Upper lobe of right lung (tissue), 1 donor: ENCODE results near the gene PPIB. TPM values are rescaled to one million over a fixed set of nuclear protein-coding genes. Genes with fewer than 3 reads are reported as not detected.

Experiments used
- ATAC-seq: fragments of 200-7000 bp; cut with Tn5 transposase; one replicate; pipeline ENCODE4 v1.9.1; 2020; ENCODE audit warnings: mild to moderate bottlenecking, moderate library complexity
- DNase-seq: peaks from one replicate; pipeline ENCODE4 v3.0.0-alpha.2; 2020
- H3K27ac ChIP-seq: fragments of 200-600 bp; one replicate; pipeline ENCODE4 v1.8.0; 2022
- H3K27me3 ChIP-seq: fragments of 200-600 bp; one replicate; pipeline ENCODE4 v1.8.0; 2022; ENCODE audit warnings: mild to moderate bottlenecking
- H3K36me3 ChIP-seq: fragments of 200-600 bp; one replicate; pipeline ENCODE4 v1.8.0; 2022
- H3K4me1 ChIP-seq: fragments of 200-600 bp; one replicate; pipeline ENCODE4 v1.8.0; 2022
- H3K4me3 ChIP-seq: fragments of 200-600 bp; one replicate; pipeline ENCODE4 v1.8.0; 2022; ENCODE audit warnings: mild to moderate bottlenecking
- H3K9me3 ChIP-seq: fragments of 200-600 bp; one replicate; pipeline ENCODE4 v1.8.0; 2022
- intact Hi-C: fragments of 100-400 bp; cut with DNase I; formaldehyde crosslinking; loops from one replicate; pipeline ENCODE4 v1.11.0; 2022
- total RNA-seq: library from RNA; stranded (reverse); fragmentation: NEBNext Ultra II Directional; extraction: Animal tissue kit (Norgen Biotek cat#: 25700); gene quantifications from one replicate; pipeline ENCODE4 v1.2.1, GENCODE V29; 2021
- TF ChIP-seq, protein P1 (sequence below): fragments of 200-600 bp; IDR thresholded peaks from one replicate; pipeline ENCODE4 v1.8.0; 2022; ENCODE audit warnings: antibody characterized with exemption
- donor health status: DM: no; HTN: yes; CAD: no; lungs with severe emphysema.

PPIB gene
- total RNA-seq, 1 donor from 2014 or later, result 389 TPM

GRCh38 chr15:64197425-64197824 lies 34.6 kb upstream of the PPIB start:
- Histone ChIP-seq H3K27ac (no peak overlapping the region), H3K4me1 (no peaks in the 10 kb centered on the region), H3K27me3 (no peaks in the 10 kb centered on the region), H3K4me3 (no peak overlapping the region), H3K9me3 (no peaks in the 10 kb centered on the region), H3K36me3 (peaks cover 26% of the 10 kb centered on the region)
- DNase-seq (no peak), ATAC-seq (no peak)
- intact Hi-C loops, result no loop called here
- TF ChIP-seq, protein P1, sequence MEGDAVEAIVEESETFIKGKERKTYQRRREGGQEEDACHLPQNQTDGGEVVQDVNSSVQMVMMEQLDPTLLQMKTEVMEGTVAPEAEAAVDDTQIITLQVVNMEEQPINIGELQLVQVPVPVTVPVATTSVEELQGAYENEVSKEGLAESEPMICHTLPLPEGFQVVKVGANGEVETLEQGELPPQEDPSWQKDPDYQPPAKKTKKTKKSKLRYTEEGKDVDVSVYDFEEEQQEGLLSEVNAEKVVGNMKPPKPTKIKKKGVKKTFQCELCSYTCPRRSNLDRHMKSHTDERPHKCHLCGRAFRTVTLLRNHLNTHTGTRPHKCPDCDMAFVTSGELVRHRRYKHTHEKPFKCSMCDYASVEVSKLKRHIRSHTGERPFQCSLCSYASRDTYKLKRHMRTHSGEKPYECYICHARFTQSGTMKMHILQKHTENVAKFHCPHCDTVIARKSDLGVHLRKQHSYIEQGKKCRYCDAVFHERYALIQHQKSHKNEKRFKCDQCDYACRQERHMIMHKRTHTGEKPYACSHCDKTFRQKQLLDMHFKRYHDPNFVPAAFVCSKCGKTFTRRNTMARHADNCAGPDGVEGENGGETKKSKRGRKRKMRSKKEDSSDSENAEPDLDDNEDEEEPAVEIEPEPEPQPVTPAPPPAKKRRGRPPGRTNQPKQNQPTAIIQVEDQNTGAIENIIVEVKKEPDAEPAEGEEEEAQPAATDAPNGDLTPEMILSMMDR, result no peak

DNA sequence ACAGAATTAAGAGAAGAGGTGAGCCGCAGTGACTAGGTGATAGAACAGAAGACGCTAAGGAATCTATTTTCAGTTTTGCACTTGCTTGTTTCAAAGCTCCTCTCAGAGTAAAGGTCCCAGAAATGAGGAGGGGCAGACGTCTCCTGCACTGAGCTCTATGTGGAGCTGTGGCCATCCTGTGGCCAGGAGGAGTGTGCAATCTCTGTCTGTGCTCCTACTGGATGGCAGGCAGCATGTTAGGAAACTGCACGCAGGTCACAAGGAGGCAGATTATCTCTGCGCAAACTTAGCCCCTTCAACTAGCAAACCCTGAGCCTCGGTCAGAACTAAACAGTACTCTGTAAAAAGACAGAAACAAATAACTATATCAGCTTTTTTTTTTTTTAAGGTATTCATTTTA lies 31.1 kb upstream of the PPIB start:
- DNase-seq, result no peak
- H3K9me3 ChIP-seq, result no peaks in the 10 kb centered on the region
- H3K27ac ChIP-seq, result no peak overlapping the region
- H3K4me1 ChIP-seq, result no peaks in the 10 kb centered on the region
- no peaks in the 10 kb centered on the region for H3K27me3 ChIP-seq
- intact Hi-C loops, result no loop called here
- no peak for ATAC-seq
- TF ChIP-seq, protein P1, result no peak
- H3K4me3 ChIP-seq, result no peak overlapping the region
- H3K36me3 ChIP-seq, result peaks cover 13% of the 10 kb centered on the region

GRCh38 chr15:64191971-64192830 lies 29.4 kb upstream of the PPIB start:
- ATAC-seq (no peak), DNase-seq (no peak)
- Histone ChIP-seq H3K9me3 (no peaks in the 10 kb centered on the region), H3K4me1 (no peaks in the 10 kb centered on the region), H3K27me3 (no peaks in the 10 kb centered on the region), H3K27ac (no peak overlapping the region), H3K36me3 (peaks cover 20% of the 10 kb centered on the region), H3K4me3 (no peak overlapping the region)
- intact Hi-C loops, result no loop called here
- TF ChIP-seq, protein P1, result no peak

- no peak overlapping the region for H3K4me3 ChIP-seq
- no peak for DNase-seq
- no peaks in the 10 kb centered on the region for H3K4me1 ChIP-seq
- H3K27ac ChIP-seq, result no peak overlapping the region
- ATAC-seq, result no peak
- H3K9me3 ChIP-seq, result no peaks in the 10 kb centered on the region
- H3K27me3 ChIP-seq, result no peaks in the 10 kb centered on the region
- TF ChIP-seq, protein P1, result no peak
- intact Hi-C loops, result no loop called here
- peaks cover 23% of the 10 kb centered on the region for H3K36me3 ChIP-seq
Observed at GRCh38 chr15:64187396-64188191, 24.8 kb upstream of the PPIB start.

DNA sequence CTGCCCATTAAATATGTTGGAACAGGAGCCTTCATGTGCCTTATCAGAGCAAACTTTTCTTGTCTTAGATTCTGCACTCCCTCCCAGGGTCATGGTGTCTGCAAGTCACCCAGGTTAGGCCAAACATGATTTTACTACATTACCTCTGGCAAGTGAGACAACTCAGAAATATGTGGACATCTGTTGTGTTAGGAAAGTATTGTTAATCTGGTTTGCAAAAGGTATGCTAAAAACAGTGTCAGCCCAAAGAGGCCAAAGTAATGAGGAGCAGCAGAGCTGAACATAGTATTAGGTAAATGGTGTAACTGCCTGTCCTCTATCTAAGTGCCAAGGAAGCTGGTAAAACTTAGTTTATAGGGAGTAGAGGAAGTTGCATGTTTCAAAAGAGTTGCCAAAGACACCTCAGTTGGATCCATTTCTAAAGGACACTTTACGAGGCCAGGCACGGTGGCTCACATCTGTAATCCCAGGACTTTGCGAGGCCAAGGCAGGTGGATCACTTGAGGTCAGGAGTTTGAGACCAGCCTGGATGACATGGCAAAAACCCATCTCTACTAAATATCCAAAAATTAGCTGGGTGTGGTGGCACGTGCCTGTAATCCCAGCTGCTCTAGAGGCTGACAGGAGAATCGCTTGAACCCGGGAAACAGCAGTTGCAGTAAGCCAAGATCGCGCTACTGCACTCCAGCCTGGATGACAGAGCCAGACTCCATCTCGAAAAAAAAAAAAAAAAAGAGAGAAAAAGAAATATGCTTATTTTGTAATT lies 22.5 kb upstream of the PPIB start:
- no peaks in the 10 kb centered on the region for H3K27me3 ChIP-seq
- TF ChIP-seq, protein P1, result no peak
- intact Hi-C loops, result no loop called here
- ATAC-seq (no peak), DNase-seq (no peak)
- no peak overlapping the region for H3K27ac ChIP-seq
- H3K4me1 ChIP-seq, result no peaks in the 10 kb centered on the region
- no peaks in the 10 kb centered on the region for H3K9me3 ChIP-seq
- H3K4me3 ChIP-seq, result no peak overlapping the region
- H3K36me3 ChIP-seq, result peaks cover 23% of the 10 kb centered on the region
